Neural progenitor cell (in vitro differentiated cells): Measurements from ENCODE around the gene FAM180A.

Source experiments
- EZH2phosphoT487 ChIP-seq: fragments of 200-600 bp; sonication (generic); IDR thresholded peaks from 2 replicates; pipeline ENCODE4 v1.6.1; 2017; ENCODE audit warnings: antibody characterized with exemption
- TF ChIP-seq, protein P1 (sequence below): fragments of 200-600 bp; sonication (generic); IDR thresholded peaks from 2 replicates; pipeline ENCODE4 v1.5.1; 2017; ENCODE audit warnings: antibody characterized with exemption, mild to moderate bottlenecking

- TF ChIP-seq, protein P1, sequence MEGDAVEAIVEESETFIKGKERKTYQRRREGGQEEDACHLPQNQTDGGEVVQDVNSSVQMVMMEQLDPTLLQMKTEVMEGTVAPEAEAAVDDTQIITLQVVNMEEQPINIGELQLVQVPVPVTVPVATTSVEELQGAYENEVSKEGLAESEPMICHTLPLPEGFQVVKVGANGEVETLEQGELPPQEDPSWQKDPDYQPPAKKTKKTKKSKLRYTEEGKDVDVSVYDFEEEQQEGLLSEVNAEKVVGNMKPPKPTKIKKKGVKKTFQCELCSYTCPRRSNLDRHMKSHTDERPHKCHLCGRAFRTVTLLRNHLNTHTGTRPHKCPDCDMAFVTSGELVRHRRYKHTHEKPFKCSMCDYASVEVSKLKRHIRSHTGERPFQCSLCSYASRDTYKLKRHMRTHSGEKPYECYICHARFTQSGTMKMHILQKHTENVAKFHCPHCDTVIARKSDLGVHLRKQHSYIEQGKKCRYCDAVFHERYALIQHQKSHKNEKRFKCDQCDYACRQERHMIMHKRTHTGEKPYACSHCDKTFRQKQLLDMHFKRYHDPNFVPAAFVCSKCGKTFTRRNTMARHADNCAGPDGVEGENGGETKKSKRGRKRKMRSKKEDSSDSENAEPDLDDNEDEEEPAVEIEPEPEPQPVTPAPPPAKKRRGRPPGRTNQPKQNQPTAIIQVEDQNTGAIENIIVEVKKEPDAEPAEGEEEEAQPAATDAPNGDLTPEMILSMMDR, result no peak
- TF ChIP-seq EZH2phosphoT487, result no peak
Observed at GRCh38 chr7:135715055-135715522, 33.5 kb downstream of the FAM180A start.
